ENCODE measurements around the gene CLSTN2.

CLSTN2 gene

GRCh38 chr3:140199743-140200142 is 264.8 kb downstream of the CLSTN2 start:
- H3K4me3 ChIP-seq (IDR thresholded peaks at IDR 0.05; ENCODE audit: insufficient read depth, low read depth, low read length) = no peak overlapping the region
- H3K27me3 ChIP-seq (ENCODE audit: insufficient read depth, low read depth) = no peaks in the 10 kb centered on the region
- no peaks in the 10 kb centered on the region for H3K4me1 ChIP-seq (ENCODE audit: low read depth, poor library complexity, severe bottlenecking)
- H3K79me2 ChIP-seq (ENCODE audit: insufficient read depth, low read depth) = no peaks in the 10 kb centered on the region
- TF ChIP-seq, protein P1, sequence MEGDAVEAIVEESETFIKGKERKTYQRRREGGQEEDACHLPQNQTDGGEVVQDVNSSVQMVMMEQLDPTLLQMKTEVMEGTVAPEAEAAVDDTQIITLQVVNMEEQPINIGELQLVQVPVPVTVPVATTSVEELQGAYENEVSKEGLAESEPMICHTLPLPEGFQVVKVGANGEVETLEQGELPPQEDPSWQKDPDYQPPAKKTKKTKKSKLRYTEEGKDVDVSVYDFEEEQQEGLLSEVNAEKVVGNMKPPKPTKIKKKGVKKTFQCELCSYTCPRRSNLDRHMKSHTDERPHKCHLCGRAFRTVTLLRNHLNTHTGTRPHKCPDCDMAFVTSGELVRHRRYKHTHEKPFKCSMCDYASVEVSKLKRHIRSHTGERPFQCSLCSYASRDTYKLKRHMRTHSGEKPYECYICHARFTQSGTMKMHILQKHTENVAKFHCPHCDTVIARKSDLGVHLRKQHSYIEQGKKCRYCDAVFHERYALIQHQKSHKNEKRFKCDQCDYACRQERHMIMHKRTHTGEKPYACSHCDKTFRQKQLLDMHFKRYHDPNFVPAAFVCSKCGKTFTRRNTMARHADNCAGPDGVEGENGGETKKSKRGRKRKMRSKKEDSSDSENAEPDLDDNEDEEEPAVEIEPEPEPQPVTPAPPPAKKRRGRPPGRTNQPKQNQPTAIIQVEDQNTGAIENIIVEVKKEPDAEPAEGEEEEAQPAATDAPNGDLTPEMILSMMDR (conservative IDR thresholded peaks at IDR 0.05; ENCODE audit: low read depth, low read length) = no peak
- no peak overlapping the region for H3K9ac ChIP-seq
- no peaks in the 10 kb centered on the region for H3K36me3 ChIP-seq (ENCODE audit: insufficient read depth)
- no peak overlapping the region for H3K27ac ChIP-seq
- H2AFZ ChIP-seq (ENCODE audit: low read depth) = no peak overlapping the region
- no peaks in the 10 kb centered on the region for H4K20me1 ChIP-seq (ENCODE audit: insufficient read depth)
- H3K4me2 ChIP-seq = no peak overlapping the region

GRCh38 chr3:140203510-140203909 is 268.5 kb downstream of the CLSTN2 start:
- H3K4me3 ChIP-seq (IDR thresholded peaks at IDR 0.05; ENCODE audit: insufficient read depth, low read depth, low read length) = no peak overlapping the region
- H3K27ac ChIP-seq = no peak overlapping the region
- H3K79me2 ChIP-seq (ENCODE audit: insufficient read depth, low read depth) = no peaks in the 10 kb centered on the region
- no peak overlapping the region for H3K9ac ChIP-seq
- no peak overlapping the region for H2AFZ ChIP-seq (ENCODE audit: low read depth)
- TF ChIP-seq, protein P1 (conservative IDR thresholded peaks at IDR 0.05; ENCODE audit: low read depth, low read length) = no peak
- H3K36me3 ChIP-seq (ENCODE audit: insufficient read depth) = no peaks in the 10 kb centered on the region
- H3K27me3 ChIP-seq (ENCODE audit: insufficient read depth, low read depth) = no peaks in the 10 kb centered on the region
- H3K4me1 ChIP-seq (ENCODE audit: low read depth, poor library complexity, severe bottlenecking) = no peaks in the 10 kb centered on the region
- no peaks in the 10 kb centered on the region for H4K20me1 ChIP-seq (ENCODE audit: insufficient read depth)
- no peak overlapping the region for H3K4me2 ChIP-seq

GRCh38 chr3:140204271-140204984 is 269.4 kb downstream of the CLSTN2 start:
- H3K27ac ChIP-seq = no peak overlapping the region
- H3K4me2 ChIP-seq = no peak overlapping the region
- no peaks in the 10 kb centered on the region for H3K27me3 ChIP-seq (ENCODE audit: insufficient read depth, low read depth)
- H3K4me1 ChIP-seq (ENCODE audit: low read depth, poor library complexity, severe bottlenecking) = no peaks in the 10 kb centered on the region
- no peak overlapping the region for H2AFZ ChIP-seq (ENCODE audit: low read depth)
- H3K36me3 ChIP-seq (ENCODE audit: insufficient read depth) = no peaks in the 10 kb centered on the region
- no peak overlapping the region for H3K9ac ChIP-seq
- H3K79me2 ChIP-seq (ENCODE audit: insufficient read depth, low read depth) = no peaks in the 10 kb centered on the region
- no peaks in the 10 kb centered on the region for H4K20me1 ChIP-seq (ENCODE audit: insufficient read depth)
- TF ChIP-seq, protein P1 (conservative IDR thresholded peaks at IDR 0.05; ENCODE audit: low read depth, low read length) = no peak
- H3K4me3 ChIP-seq (IDR thresholded peaks at IDR 0.05; ENCODE audit: insufficient read depth, low read depth, low read length) = no peak overlapping the region

DNA sequence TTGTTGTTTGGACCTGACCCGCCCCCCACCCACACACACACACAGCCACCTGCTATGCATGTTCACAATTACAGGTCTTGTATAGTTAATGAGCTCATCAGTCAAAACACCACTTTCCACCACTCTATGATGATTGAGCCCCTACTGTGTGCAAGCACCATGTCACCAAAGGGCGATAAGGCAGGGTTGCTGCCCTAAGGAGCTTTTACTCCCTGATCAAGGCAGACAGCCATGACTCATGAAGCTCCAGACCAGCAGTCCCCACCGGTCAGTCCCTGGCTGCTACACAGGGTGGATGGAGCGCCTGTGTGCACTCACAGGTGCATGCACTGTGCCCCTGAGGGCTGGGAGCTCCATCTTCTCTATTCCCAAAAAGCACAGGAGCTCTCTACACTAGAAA is 270.6 kb downstream of the CLSTN2 start:
- Histone ChIP-seq H2AFZ (ENCODE audit: low read depth) (no peak overlapping the region), H3K4me1 (ENCODE audit: low read depth, poor library complexity, severe bottlenecking) (no peaks in the 10 kb centered on the region), H3K4me2 (no peak overlapping the region), H3K27ac (no peak overlapping the region), H4K20me1 (ENCODE audit: insufficient read depth) (no peaks in the 10 kb centered on the region), H3K27me3 (ENCODE audit: insufficient read depth, low read depth) (no peaks in the 10 kb centered on the region), H3K4me3 (IDR thresholded peaks at IDR 0.05; ENCODE audit: insufficient read depth, low read depth, low read length) (no peak overlapping the region), H3K9ac (no peak overlapping the region), H3K79me2 (ENCODE audit: insufficient read depth, low read depth) (no peaks in the 10 kb centered on the region), H3K36me3 (ENCODE audit: insufficient read depth) (no peaks in the 10 kb centered on the region)
- TF ChIP-seq, protein P1 (conservative IDR thresholded peaks at IDR 0.05; ENCODE audit: low read depth, low read length) = no peak
